HG02970 (cell line): Measurements from ENCODE around the gene KLHL29.

ENCODE experiments used
- ATAC-seq: cut with Tn5 transposase; IDR thresholded peaks from one replicate; pipeline ENCODE4 v1.9.1; 2021; ENCODE audit warnings: mild to moderate bottlenecking, moderate library complexity, moderate number of reproducible peaks; ENCODE audit not compliant: unreplicated experiment, low FRiP score

KLHL29 gene

GRCh38 chr2:23465936-23466335, 81.0 kb downstream of the KLHL29 start:
- ATAC-seq: no peak

DNA sequence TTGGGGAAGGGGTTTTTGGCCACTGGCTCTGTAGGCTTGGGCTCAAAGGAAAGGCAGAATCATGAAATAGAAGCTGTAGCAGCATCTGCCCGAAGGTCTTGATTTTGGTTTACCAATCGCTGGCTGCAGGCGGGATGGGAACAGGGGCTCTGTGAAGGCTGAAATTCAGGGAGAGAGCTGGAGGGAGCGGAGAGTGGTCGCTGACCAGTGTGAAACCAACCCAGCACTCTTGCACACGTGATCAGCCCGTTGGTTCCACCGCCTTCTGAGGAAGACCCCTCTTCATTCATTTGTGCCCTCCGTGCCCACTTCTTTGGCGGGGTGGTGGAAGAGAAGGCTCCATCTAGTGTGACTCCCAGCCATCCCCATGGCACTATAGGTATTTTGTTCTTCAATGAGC, 82.6 kb downstream of the KLHL29 start:
- no peak for ATAC-seq

GRCh38 chr2:23468474-23469141, 83.6 kb downstream of the KLHL29 start:
- ATAC-seq: no peak

GRCh38 chr2:23469142-23469540, 84.2 kb downstream of the KLHL29 start:
- no peak for ATAC-seq

- ATAC-seq: no peak
Observed at GRCh38 chr2:23475036-23475435, 90.1 kb downstream of the KLHL29 start.

DNA sequence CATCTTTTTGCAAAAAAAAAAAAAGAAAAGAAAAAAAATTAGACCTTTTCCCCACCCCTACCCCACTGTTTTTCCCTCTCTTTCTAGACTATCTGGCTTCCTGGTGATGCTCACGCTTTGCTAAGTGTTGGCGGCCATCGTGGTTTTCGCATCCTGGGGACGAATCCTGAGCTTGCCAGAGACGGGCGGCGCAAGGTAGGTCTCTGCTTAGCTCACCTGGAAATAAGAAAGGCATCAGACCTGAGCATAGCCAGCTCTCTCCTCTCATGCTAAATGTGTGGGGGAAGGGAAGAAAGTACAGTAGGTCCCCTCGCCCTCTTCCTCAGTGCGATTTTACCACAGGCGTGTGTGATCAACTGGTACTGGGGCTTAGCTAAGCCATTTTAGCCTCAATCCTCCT, 90.5 kb downstream of the KLHL29 start:
- ATAC-seq: no peak

DNA sequence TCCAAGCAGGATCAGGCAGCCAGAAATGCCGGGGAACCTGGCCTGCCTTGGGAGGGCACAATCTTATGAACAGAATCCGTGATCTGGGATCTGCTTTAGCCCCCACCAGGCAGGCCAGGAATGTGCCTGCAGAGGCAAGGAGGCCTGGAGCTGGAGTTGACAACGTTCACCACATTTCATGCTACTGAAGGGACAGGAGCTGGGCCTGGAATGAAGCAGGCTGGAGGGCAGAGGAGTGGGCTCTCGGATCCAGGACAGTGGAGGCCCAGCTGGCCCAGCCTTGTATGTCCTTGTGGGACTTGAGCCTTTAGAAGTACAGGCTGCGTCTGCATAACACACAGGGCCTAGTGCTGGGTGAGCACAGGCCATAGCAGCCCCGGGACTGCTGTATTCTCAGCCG, 91.8 kb downstream of the KLHL29 start:
- no peak for ATAC-seq

- ATAC-seq: no peak
Observed at GRCh38 chr2:23477392-23477791, 92.4 kb downstream of the KLHL29 start.

DNA sequence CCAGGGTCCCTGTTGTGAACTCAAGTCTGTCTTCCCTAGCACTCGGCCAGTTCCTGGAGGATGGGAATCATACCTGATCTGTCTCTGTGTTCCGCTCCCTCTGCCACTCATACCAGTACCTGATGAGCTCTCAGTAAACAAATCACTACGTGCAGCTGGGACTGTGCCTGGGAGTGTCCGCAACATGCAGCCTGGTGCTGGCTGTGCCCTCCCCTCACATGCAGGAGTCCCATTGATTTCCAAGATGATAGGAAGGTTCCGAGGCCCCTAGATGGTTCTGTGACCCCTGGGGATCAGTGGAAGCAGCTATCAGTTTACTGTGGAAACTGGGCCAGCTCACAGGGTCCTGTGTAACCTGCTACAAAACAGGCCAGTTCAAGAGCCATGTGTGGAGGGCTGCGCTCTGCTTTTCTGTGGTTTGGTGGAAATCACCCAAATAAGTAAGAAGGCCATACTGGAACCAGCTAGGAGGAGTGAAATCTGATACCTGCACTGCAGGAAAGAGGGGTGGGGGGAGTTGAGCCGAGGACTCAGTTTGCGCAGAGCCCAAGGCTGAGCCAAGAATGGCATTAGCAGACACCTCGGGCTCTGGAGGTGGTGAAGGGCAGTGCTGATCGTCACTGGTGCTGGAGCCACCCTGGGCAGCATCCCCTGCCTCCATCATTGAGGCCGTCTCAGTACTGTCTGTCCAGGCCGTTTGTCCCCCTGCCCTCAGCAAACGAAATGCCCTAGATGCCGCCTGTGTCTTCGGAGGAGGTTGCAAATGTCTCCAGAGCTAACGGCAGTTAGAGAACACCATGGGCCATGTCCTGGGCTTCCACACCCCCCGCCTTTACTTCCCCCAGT, 93.3 kb downstream of the KLHL29 start:
- no peak for ATAC-seq

GRCh38 chr2:23478933-23479683, 94.1 kb downstream of the KLHL29 start:
- ATAC-seq: no peak

DNA sequence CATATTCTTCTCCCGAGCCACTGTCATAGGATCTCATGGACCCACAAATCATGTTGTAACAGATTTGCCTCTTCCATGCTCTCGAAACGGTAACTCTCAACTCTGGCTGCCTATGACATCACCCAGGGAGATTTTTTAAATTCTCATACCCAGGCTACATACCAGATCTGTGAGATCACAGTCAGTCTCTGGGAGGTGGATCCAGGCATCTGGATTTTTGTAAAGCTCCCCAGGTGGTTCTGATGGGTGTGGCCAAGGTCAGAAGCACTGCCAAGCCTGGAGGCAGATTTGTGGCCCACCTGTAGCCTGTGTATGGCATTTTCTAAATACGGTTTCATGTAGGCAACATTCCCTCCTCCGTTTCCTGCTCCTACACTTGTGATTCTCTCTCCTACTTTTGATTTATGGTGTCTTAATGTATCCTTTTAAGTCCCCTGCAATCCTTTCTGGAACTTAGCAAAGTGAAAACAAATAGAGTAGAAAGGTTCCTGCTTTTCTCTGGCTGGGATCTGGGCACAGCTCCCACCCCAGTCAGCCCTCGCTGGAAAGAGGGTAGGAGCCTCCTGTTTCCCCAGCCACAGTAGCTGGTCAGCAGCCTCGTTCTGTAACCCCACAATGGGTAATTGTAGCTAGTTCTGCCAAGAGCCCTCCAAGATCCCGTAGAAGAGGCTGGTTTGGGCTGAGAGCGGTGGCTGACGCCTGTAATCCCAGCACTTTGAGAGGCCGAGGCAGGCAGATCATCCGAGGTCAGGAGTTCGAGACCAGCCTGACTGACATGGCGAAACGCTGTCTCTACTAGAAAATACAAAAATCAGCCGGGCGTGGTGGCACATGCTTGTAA, 96.2 kb downstream of the KLHL29 start:
- ATAC-seq: no peak

GRCh38 chr2:23482188-23482587, 97.2 kb downstream of the KLHL29 start:
- ATAC-seq: no peak

DNA sequence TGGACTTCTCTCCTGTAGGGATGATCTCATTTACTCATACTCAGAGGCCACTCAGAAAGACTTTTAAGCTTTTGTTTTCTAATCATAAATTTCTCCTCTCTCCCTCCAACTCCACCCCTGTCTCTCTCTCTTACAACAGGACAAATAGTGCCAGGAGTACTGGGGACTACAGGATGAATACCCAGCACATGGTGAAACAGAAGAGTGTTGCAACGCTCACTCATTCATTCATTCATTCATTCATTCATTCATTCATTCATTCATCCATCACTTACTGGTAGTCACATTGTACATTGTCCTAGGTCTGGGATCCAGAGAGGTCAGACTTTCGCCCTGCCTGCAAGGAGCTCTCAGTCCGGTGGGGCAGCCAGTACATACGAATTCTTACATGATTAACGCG, 97.6 kb downstream of the KLHL29 start:
- no peak for ATAC-seq

GRCh38 chr2:23483791-23484190, 98.8 kb downstream of the KLHL29 start:
- no peak for ATAC-seq

- ATAC-seq: no peak
Observed at GRCh38 chr2:23484275-23484674, 99.3 kb downstream of the KLHL29 start.

- ATAC-seq: no peak
Observed at GRCh38 chr2:23484767-23485166, 99.8 kb downstream of the KLHL29 start.

- no peak for ATAC-seq
Observed at GRCh38 chr2:23485261-23485660, 100.3 kb downstream of the KLHL29 start.

GRCh38 chr2:23485841-23486683, 101.1 kb downstream of the KLHL29 start:
- no peak for ATAC-seq

DNA sequence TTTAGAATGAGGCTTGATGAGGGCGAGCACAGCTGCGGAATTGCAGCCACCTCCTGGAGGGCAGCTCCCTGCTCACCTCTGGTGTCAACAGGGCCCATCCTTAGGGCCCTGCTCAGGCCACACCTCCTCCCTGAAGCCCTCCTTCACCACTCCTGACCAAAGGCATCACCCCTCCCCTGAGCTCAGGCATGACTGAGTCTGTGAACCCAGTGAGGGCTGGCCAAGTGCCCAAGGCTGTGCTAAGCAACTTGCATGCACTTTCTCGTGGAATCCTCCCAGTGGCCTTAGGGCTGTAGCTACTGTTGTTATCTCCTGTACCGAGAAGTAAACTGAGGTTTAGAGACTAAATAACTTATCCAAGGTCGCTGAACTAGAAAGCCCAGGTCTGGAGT, 101.7 kb downstream of the KLHL29 start:
- ATAC-seq: no peak
